ENCODE data around the gene BAD. TPM values are rescaled to one million over a fixed set of nuclear protein-coding genes. Genes with fewer than 3 reads are reported as not detected.

The BAD gene
- total and polyA plus RNA-seq, 8 donors, result 40.4 to 343 (median 105) TPM

GRCh38 chr11:64275031-64275800 lies 9.2 kb downstream of the BAD start:
- H3K36me3 ChIP-seq, result peaks cover 13 to 47% (median 44%) of the 10 kb centered on the region in 4 donors
- DNase-seq, result no peak
- WGBS, 5 donors, result 61 to 90% (median 87%) methylated on average over 12 to 15 of the region's 15 CpGs
- H3K27me3 ChIP-seq, result no peaks in the 10 kb centered on the region
- no peak for TF ChIP-seq POLR2AphosphoS5 (IDR thresholded peaks at IDR 0.05)
- TF ChIP-seq POLR2A (IDR thresholded peaks at IDR 0.05), result no peak
- no peak for TF ChIP-seq EP300 (IDR thresholded peaks at IDR 0.05)
- TF ChIP-seq, protein P1, sequence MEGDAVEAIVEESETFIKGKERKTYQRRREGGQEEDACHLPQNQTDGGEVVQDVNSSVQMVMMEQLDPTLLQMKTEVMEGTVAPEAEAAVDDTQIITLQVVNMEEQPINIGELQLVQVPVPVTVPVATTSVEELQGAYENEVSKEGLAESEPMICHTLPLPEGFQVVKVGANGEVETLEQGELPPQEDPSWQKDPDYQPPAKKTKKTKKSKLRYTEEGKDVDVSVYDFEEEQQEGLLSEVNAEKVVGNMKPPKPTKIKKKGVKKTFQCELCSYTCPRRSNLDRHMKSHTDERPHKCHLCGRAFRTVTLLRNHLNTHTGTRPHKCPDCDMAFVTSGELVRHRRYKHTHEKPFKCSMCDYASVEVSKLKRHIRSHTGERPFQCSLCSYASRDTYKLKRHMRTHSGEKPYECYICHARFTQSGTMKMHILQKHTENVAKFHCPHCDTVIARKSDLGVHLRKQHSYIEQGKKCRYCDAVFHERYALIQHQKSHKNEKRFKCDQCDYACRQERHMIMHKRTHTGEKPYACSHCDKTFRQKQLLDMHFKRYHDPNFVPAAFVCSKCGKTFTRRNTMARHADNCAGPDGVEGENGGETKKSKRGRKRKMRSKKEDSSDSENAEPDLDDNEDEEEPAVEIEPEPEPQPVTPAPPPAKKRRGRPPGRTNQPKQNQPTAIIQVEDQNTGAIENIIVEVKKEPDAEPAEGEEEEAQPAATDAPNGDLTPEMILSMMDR (IDR thresholded peaks at IDR 0.05), result no peak
- no peaks in the 10 kb centered on the region for H3K9me3 ChIP-seq
- H3K4me3 ChIP-seq, result no peak overlapping the region
- intact Hi-C loops (cut with DNase I; ENCODE audit: low total_unique reads), result no loop called here
- peak overlapping the region; percentile 14 to 96 (median 36) for H3K27ac ChIP-seq
- H3K4me1 ChIP-seq, result peaks cover 12 to 41% (median 38%) of the 10 kb centered on the region in 4 donors

DNA sequence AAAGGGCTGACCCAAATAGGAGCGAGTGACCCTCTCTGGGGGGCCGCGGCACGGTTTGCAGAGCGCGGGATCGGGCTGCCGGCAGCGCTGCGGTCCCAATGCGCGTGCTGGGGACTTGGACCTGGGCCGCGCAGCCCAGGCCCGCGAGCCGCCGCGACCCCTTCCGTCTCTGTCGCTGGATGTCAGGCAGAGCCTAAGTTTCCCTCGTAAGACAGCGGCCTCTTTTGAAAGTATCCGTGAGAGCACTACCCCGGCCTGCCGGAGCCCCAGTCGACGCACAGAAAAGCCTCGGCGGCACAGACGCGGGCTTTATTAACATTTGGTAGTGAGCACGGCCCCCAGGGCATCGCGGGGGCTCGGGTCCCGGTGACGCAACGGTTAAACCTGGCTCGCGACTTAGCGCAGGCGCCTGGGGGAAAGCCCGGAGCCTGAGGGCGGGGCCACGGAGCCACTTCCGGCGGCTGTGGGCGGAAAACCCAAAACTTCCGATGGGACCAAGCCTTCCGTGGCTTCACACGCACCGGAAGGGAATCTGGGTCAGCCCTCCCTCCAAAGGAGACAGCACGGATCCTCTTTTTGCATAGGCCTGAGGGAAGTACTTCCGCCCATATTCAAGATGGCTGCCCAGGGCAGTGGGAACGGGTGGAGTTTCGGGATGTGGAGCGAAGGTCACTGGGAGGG lies 14.8 kb downstream of the BAD start:
- Histone ChIP-seq H3K4me3 (peak overlapping the region; percentile 63 to 81 (median 70)), H3K9me3 (no peaks in the 10 kb centered on the region), H3K27ac (peak overlapping the region; percentile 93 to 99 (median 95)), H3K36me3 (peaks cover 14 to 28% (median 25%) of the 10 kb centered on the region in 4 donors), H3K27me3 (no peaks in the 10 kb centered on the region), H3K4me1 (peaks cover 27 to 55% (median 51%) of the 10 kb centered on the region in 4 donors)
- peak; percentile 66 to 99 (median 95) for TF ChIP-seq POLR2AphosphoS5 (IDR thresholded peaks at IDR 0.05)
- TF ChIP-seq POLR2A (IDR thresholded peaks at IDR 0.05), result no peak
- TF ChIP-seq, protein P1 (IDR thresholded peaks at IDR 0.05), result peak in 1 of 7 experiments; percentile 9
- DNase-seq, result peak; percentile 98 to 100
- 0 to 1% (median 0%) methylated on average over 26 to 58 of the region's 58 CpGs for WGBS, 5 donors
- intact Hi-C loops (cut with DNase I; ENCODE audit: low total_unique reads), result no loop called here

DNA sequence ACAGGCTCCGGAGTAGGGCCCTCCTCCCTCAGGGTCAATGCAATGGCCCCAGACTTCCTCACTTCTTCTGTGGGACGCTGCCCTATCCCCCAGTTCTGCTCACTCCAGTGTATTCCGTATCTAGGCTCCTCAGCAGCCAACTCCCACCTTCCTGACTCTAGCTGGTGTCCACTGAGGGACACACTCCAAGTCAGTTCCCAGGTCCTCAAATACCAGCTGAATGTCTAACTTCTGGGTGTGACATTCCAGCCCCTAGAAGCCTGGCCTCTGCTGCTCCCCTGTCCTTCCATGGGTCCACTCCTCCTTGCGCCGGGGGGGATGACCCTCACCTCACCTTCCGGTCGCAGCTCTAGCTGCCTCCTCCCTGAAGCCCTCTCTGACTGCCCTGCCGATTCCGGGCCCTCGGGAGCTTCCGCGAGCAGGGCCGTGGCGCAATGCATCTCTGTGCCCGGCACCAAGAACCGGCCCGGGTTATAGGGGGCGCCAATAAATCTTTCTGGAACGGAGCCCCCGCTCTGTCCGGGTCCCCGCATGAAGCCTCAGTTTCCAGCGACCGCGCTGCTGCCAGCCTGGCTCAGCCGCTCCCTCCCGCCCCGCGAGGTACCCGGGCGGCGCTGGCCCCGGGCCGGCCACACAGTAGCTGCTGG lies 15.4 kb downstream of the BAD start:
- H3K4me1 ChIP-seq, result peaks cover 27 to 51% (median 46%) of the 10 kb centered on the region in 4 donors
- H3K27me3 ChIP-seq, result no peaks in the 10 kb centered on the region
- 0 to 4% (median 2%) methylated on average over 14 to 34 of the region's 34 CpGs for WGBS, 5 donors
- DNase-seq, result peak; percentile 56 to 79
- TF ChIP-seq, protein P1 (IDR thresholded peaks at IDR 0.05), result no peak
- TF ChIP-seq EP300 (IDR thresholded peaks at IDR 0.05) (no peak), POLR2A (IDR thresholded peaks at IDR 0.05) (no peak), POLR2AphosphoS5 (IDR thresholded peaks at IDR 0.05) (no peak)
- H3K9me3 ChIP-seq, result no peaks in the 10 kb centered on the region
- H3K36me3 ChIP-seq, result peaks cover 17 to 34% (median 32%) of the 10 kb centered on the region in 4 donors
- peak overlapping the region; percentile 92 to 99 (median 95) for H3K27ac ChIP-seq
- H3K4me3 ChIP-seq, result peak overlapping the region; percentile 63 to 81 (median 70)
- intact Hi-C loops (cut with DNase I; ENCODE audit: low total_unique reads), result no loop called here

All from stomach (tissue), 9 donors.